Measurements from ENCODE around the gene S100A4. TPM values are rescaled to one million over a fixed set of nuclear protein-coding genes. Genes with fewer than 3 reads are reported as not detected.

Gene S100A4
- 8.2 and 14.2 TPM in 2 replicates for total RNA-seq (2014; rRNA removed; shearing (Covaris generic))
- polyA plus RNA-seq (2016; fragmentation: Nextera tagmentation; extraction: Ambion mirVana) = 34.6 and 36.0 TPM in 2 replicates
- long read RNA-seq, transcript S100A4-204 (3 exons, 600 nt) = major isoform, 10 of 11 reads
- long read RNA-seq, partial matches to known transcripts = 0 of 11 reads
- long read RNA-seq, other reads (novel, unspliced or antisense) = 1 of 11 reads

- Histone ChIP-seq H4K20me1 (replicated peaks; ENCODE audit: insufficient read depth) (no peaks in the 10 kb centered on the region), H3K4me3 (peak within 1 kb of the TSS; percentile 27; the same call in 1 of the 2 replicates), H3K36me3 (ENCODE audit: insufficient read depth) (no peaks in the 10 kb centered on the region), H3K79me2 (replicated peaks; ENCODE audit: insufficient read depth) (no peaks in the 10 kb centered on the region), H2AFZ (peak within 1 kb of the TSS; percentile 91), H3K4me2 (peak within 1 kb of the TSS; percentile 72), H3K4me1 (ENCODE audit: insufficient read depth) (peaks cover 18% of the 10 kb centered on the region), H3F3A (replicated peaks; ENCODE audit: low read depth) (no peaks in the 10 kb centered on the region), H3K27ac (ENCODE audit: low read depth) (no peak within 1 kb of the TSS), H3K9me2 (ENCODE audit: insufficient read depth) (peaks cover 3% of the 10 kb centered on the region; the same call in 1 of the 2 replicates), H3K27me3 (ENCODE audit: insufficient read depth) (no peaks in the 10 kb centered on the region)
- peaks cover 52% of the 10 kb centered on the region for H3K4me1 Mint-ChIP-seq
- no peaks in the 10 kb centered on the region for H3K36me3 Mint-ChIP-seq (ENCODE audit: low read depth)
- peak; percentile 89 for ATAC-seq
- H3K4me3 Mint-ChIP-seq = peak within 1 kb of the TSS; percentile 41
- TF ChIP-seq STAT1 (IDR thresholded peaks at IDR 0.05; ENCODE audit: unreplicated experiment) = no peak
- peak; percentile 56; the same call in 1 of the 2 replicates for TF ChIP-seq POLR2AphosphoS5 (IDR thresholded peaks at IDR 0.05; ENCODE audit: low read depth)
- TF ChIP-seq CREB1 (CRISPR knock-in tag; IDR thresholded peaks at IDR 0.05; ENCODE audit: low read depth) = no peak
- TF ChIP-seq CTCF (conservative IDR thresholded peaks at IDR 0.05; ENCODE audit: low read depth in 2 of 2) = no peak
- H3K27ac Mint-ChIP-seq = peak within 1 kb of the TSS; percentile 78
- H3K27me3 Mint-ChIP-seq (ENCODE audit: insufficient read depth, low read depth, poor library complexity) = peaks cover 22% of the 10 kb centered on the region
- DNase-seq (ENCODE audit: low spot score) = peak; percentile 96
- no peaks in the 10 kb centered on the region; the same call in 2 of the 3 replicates for H3K9me3 Mint-ChIP-seq
Observed at GRCh38 chr1:153545067-153546055, at the start of gene S100A4. TSS of gene S100A4 (minus strand) at chr1:153545806. CDS start at chr1:153544794, 1,012 bp downstream.

- no peak overlapping the region for H3K27ac ChIP-seq (ENCODE audit: low read depth)
- no peaks in the 10 kb centered on the region for H4K20me1 ChIP-seq (replicated peaks; ENCODE audit: insufficient read depth)
- H3K4me1 Mint-ChIP-seq = peaks cover 8% of the 10 kb centered on the region
- H3K4me2 ChIP-seq = no peak overlapping the region
- no peak overlapping the region for H3K4me3 ChIP-seq
- H3K36me3 ChIP-seq (ENCODE audit: insufficient read depth) = no peaks in the 10 kb centered on the region
- no peaks in the 10 kb centered on the region for H3K9me3 Mint-ChIP-seq
- DNase-seq (ENCODE audit: low spot score) (no peak), ATAC-seq (no peak)
- H3K4me1 ChIP-seq (ENCODE audit: insufficient read depth) = peaks cover 6% of the 10 kb centered on the region; the same call in 1 of the 2 replicates
- no peak for TF ChIP-seq CTCF (conservative IDR thresholded peaks at IDR 0.05; ENCODE audit: low read depth in 2 of 2)
- H3F3A ChIP-seq (replicated peaks; ENCODE audit: low read depth) = 0 out of 2 replicates have a peak, but pooled peaks cover 3% of the 10 kb centered on the region
- peak overlapping the region; percentile 2; the same call in 1 of the 2 replicates for H2AFZ ChIP-seq
- peaks cover 5% of the 10 kb centered on the region for H3K27me3 Mint-ChIP-seq (ENCODE audit: insufficient read depth, low read depth, poor library complexity)
- H3K27me3 ChIP-seq (ENCODE audit: insufficient read depth) = no peaks in the 10 kb centered on the region
- no peaks in the 10 kb centered on the region for H3K36me3 Mint-ChIP-seq (ENCODE audit: low read depth)
- no peaks in the 10 kb centered on the region for H3K9me2 ChIP-seq (ENCODE audit: insufficient read depth)
- H3K79me2 ChIP-seq (replicated peaks; ENCODE audit: insufficient read depth) = no peaks in the 10 kb centered on the region
- no peak overlapping the region for H3K4me3 Mint-ChIP-seq
- no peak overlapping the region for H3K27ac Mint-ChIP-seq
Observed at GRCh38 chr1:153592748-153593147, 47.1 kb upstream of the S100A4 start.

Data from GM23338 (cell line).